ENCODE data around the gene MUC3A. TPM values are rescaled to one million over a fixed set of nuclear protein-coding genes. Genes with fewer than 3 reads are reported as not detected.
"Not testable (repeated sequence)": the region's sequence is repeated elsewhere in the genome, so short reads cannot be mapped to it uniquely, and the experiment has no call there.

The MUC3A gene
- total and polyA plus RNA-seq, 2 donors, result 0.23 TPM; not detected in 1

- Histone ChIP-seq H3K36me3 (ENCODE audit: insufficient read depth) (no peaks in the 10 kb centered on the region), H3K27ac (ENCODE audit: low read depth) (no peak within 1 kb of the TSS), H3K4me3 (ENCODE audit: low read depth, low read length) (no peak within 1 kb of the TSS), H3K4me1 (ENCODE audit: insufficient read depth) (no peaks in the 10 kb centered on the region)
- 54% methylated on average over 12 of the region's 12 CpGs for WGBS
- no peak for DNase-seq (ENCODE audit: extremely low spot score)
These were observed 19.8 kb downstream of the MUC3A start, which contains the start of gene MUC12 for GRCh38 chr7:100969066-100969615. Gene MUC12, plus strand, starts transcription at chr7:100969565. Its CDS starts 58 bp downstream, at chr7:100969623.

GRCh38 chr7:100971111-100972001 is 22.0 kb downstream of the MUC3A start:
- Histone ChIP-seq H3K4me1 (ENCODE audit: insufficient read depth) (no peaks in the 10 kb centered on the region), H3K27ac (ENCODE audit: low read depth) (no peak overlapping the region), H3K4me3 (ENCODE audit: low read depth, low read length) (no peak overlapping the region), H3K36me3 (ENCODE audit: insufficient read depth) (no peaks in the 10 kb centered on the region)
- DNase-seq (ENCODE audit: extremely low spot score), result no peak
- WGBS, result 54% methylated on average over 14 of the region's 14 CpGs

- H3K4me3 ChIP-seq (ENCODE audit: low read depth, low read length), result no peak overlapping the region
- no peak for DNase-seq (ENCODE audit: extremely low spot score)
- WGBS, result 57% methylated on average over 7 of the region's 7 CpGs
- no peaks in the 10 kb centered on the region for H3K4me1 ChIP-seq (ENCODE audit: insufficient read depth)
- no peak overlapping the region for H3K27ac ChIP-seq (ENCODE audit: low read depth)
- H3K36me3 ChIP-seq (ENCODE audit: insufficient read depth), result no peaks in the 10 kb centered on the region
These were observed 22.6 kb downstream of the MUC3A start for GRCh38 chr7:100972002-100972347.

GRCh38 chr7:100974021-100974420 is 24.7 kb downstream of the MUC3A start:
- no peak overlapping the region for H3K27ac ChIP-seq (ENCODE audit: low read depth)
- no peak overlapping the region for H3K4me3 ChIP-seq (ENCODE audit: low read depth, low read length)
- 72% methylated on average over 2 of the region's 2 CpGs for WGBS
- no peak for DNase-seq (ENCODE audit: extremely low spot score)
- no peaks in the 10 kb centered on the region for H3K36me3 ChIP-seq (ENCODE audit: insufficient read depth)
- no peaks in the 10 kb centered on the region for H3K4me1 ChIP-seq (ENCODE audit: insufficient read depth)

GRCh38 chr7:100975371-100975821 is 26.1 kb downstream of the MUC3A start:
- DNase-seq (ENCODE audit: extremely low spot score), result no peak
- no peaks in the 10 kb centered on the region for H3K4me1 ChIP-seq (ENCODE audit: insufficient read depth)
- 50% methylated on average over 3 of the region's 3 CpGs for whole genome bisulfite sequencing
- no peak overlapping the region for H3K4me3 ChIP-seq (ENCODE audit: low read depth, low read length)
- no peaks in the 10 kb centered on the region for H3K36me3 ChIP-seq (ENCODE audit: insufficient read depth)
- H3K27ac ChIP-seq (ENCODE audit: low read depth), result no peak overlapping the region

GRCh38 chr7:100978300-100978699 is 29.0 kb downstream of the MUC3A start:
- no peak for DNase-seq (ENCODE audit: extremely low spot score)
- H3K4me3 ChIP-seq (ENCODE audit: low read depth, low read length), result no peak overlapping the region
- no peaks in the 10 kb centered on the region for H3K4me1 ChIP-seq (ENCODE audit: insufficient read depth)
- WGBS, result 81% methylated on average over 4 of the region's 4 CpGs
- no peaks in the 10 kb centered on the region for H3K36me3 ChIP-seq (ENCODE audit: insufficient read depth)
- no peak overlapping the region for H3K27ac ChIP-seq (ENCODE audit: low read depth)

GRCh38 chr7:100983451-100984187 is 34.3 kb downstream of the MUC3A start:
- 44% methylated on average over 8 of the region's 8 CpGs for WGBS
- H3K27ac ChIP-seq (ENCODE audit: low read depth), result no peak overlapping the region
- no peak overlapping the region for H3K4me3 ChIP-seq (ENCODE audit: low read depth, low read length)
- no peak for DNase-seq (ENCODE audit: extremely low spot score)
- no peaks in the 10 kb centered on the region for H3K4me1 ChIP-seq (ENCODE audit: insufficient read depth)
- no peaks in the 10 kb centered on the region for H3K36me3 ChIP-seq (ENCODE audit: insufficient read depth)

GRCh38 chr7:100984241-100984918 is 35.0 kb downstream of the MUC3A start:
- not testable (repeated sequence) for H3K27ac ChIP-seq (ENCODE audit: low read depth); H3K4me1 ChIP-seq (ENCODE audit: insufficient read depth); H3K36me3 ChIP-seq (ENCODE audit: insufficient read depth); H3K4me3 ChIP-seq (ENCODE audit: low read depth, low read length); DNase-seq (ENCODE audit: extremely low spot score)
- 82% methylated on average over 14 of the region's 14 CpGs for WGBS

- H3K36me3 ChIP-seq (ENCODE audit: insufficient read depth); H3K27ac ChIP-seq (ENCODE audit: low read depth); H3K4me1 ChIP-seq (ENCODE audit: insufficient read depth); DNase-seq (ENCODE audit: extremely low spot score); H3K4me3 ChIP-seq (ENCODE audit: low read depth, low read length): not testable (repeated sequence)
- 68% methylated on average over 4 of the region's 4 CpGs for WGBS
These were observed 35.9 kb downstream of the MUC3A start for GRCh38 chr7:100985033-100985797.

- WGBS, result 92% methylated on average over 9 of the region's 9 CpGs
- no peaks in the 10 kb centered on the region for H3K36me3 ChIP-seq (ENCODE audit: insufficient read depth)
- no peak overlapping the region for H3K27ac ChIP-seq (ENCODE audit: low read depth)
- no peak overlapping the region for H3K4me3 ChIP-seq (ENCODE audit: low read depth, low read length)
- DNase-seq (ENCODE audit: extremely low spot score), result no peak
- H3K4me1 ChIP-seq (ENCODE audit: insufficient read depth), result no peaks in the 10 kb centered on the region
These were observed 42.3 kb downstream of the MUC3A start for GRCh38 chr7:100991631-100992030.

- H3K27ac ChIP-seq (ENCODE audit: low read depth); H3K4me1 ChIP-seq (ENCODE audit: insufficient read depth); DNase-seq (ENCODE audit: extremely low spot score); H3K36me3 ChIP-seq (ENCODE audit: insufficient read depth); H3K4me3 ChIP-seq (ENCODE audit: low read depth, low read length): not testable (repeated sequence)
- WGBS, result 88% methylated on average over 11 of the region's 12 CpGs
These were observed 42.9 kb downstream of the MUC3A start for GRCh38 chr7:100992280-100992679.

- not testable (repeated sequence) for H3K4me1 ChIP-seq (ENCODE audit: insufficient read depth); DNase-seq (ENCODE audit: extremely low spot score); H3K36me3 ChIP-seq (ENCODE audit: insufficient read depth); H3K27ac ChIP-seq (ENCODE audit: low read depth); H3K4me3 ChIP-seq (ENCODE audit: low read depth, low read length)
- no CpG with 5 or more reads among the region's 9 CpGs for WGBS
These were observed 45.3 kb downstream of the MUC3A start for GRCh38 chr7:100994671-100995070.

- 82% methylated on average over 5 of the region's 10 CpGs for WGBS
- not testable (repeated sequence) for DNase-seq (ENCODE audit: extremely low spot score); H3K4me3 ChIP-seq (ENCODE audit: low read depth, low read length); H3K4me1 ChIP-seq (ENCODE audit: insufficient read depth); H3K36me3 ChIP-seq (ENCODE audit: insufficient read depth); H3K27ac ChIP-seq (ENCODE audit: low read depth)
These were observed 49.2 kb downstream of the MUC3A start for GRCh38 chr7:100998530-100998929.

All from urinary bladder (tissue), 4 donors.